ENCODE results near the gene KCTD18.

- TF ChIP-seq CTCF (IDR thresholded peaks at IDR 0.05; ENCODE audit: low read depth, low read length, poor library complexity, severe bottlenecking) (no peak), EZH2phosphoT487 (IDR thresholded peaks at IDR 0.05; ENCODE audit: borderline replicate concordance, low read length) (no peak)
These were observed 65.3 kb downstream of the KCTD18 start for GRCh38 chr2:200444530-200444929.

Measured in DOHH2 (cell line).